HUES64 (cell line): Measurements from ENCODE around the gene IRF8.

Experiments
- H3K27ac ChIP-seq: 2 replicates; pipeline ENCODE4 v1.7.0; 2013; ENCODE audit warnings: low read depth, low read length, inconsistent platforms
- H3K27me3 ChIP-seq: 2 replicates; pipeline ENCODE4 v1.6.1; 2013; ENCODE audit warnings: mild to moderate bottlenecking, low read length; ENCODE audit not compliant: insufficient read depth
- H3K36me3 ChIP-seq: 2 replicates; pipeline ENCODE4 v1.6.1; 2013; ENCODE audit warnings: mild to moderate bottlenecking, low read length; ENCODE audit not compliant: insufficient read depth
- H3K4me1 ChIP-seq: 2 replicates; pipeline ENCODE4 v1.6.1; 2013; ENCODE audit warnings: mild to moderate bottlenecking, low read length, moderate library complexity; ENCODE audit not compliant: insufficient read depth
- H3K4me3 ChIP-seq: 2 replicates; pipeline ENCODE4 v1.5.1; 2013; ENCODE audit warnings: mild to moderate bottlenecking, low read length, moderate library complexity
- H3K9ac ChIP-seq: 2 replicates; pipeline ENCODE4 v1.6.1; 2013; ENCODE audit warnings: mild to moderate bottlenecking, low read depth, low read length
- H3K9me3 ChIP-seq: 2 replicates; pipeline ENCODE4 v1.6.1; 2013; ENCODE audit warnings: low read depth, low read length; ENCODE audit not compliant: insufficient read depth
- WGBS: fragments of 150-250, 120-280 bp; methylation state at CpG from one replicate; pipeline ENCODE4 v1.1.7; 2013; ENCODE audit warnings: missing lambda C conversion rate; 5-methylcytosine and 5-hydroxymethylcytosine counted together

The IRF8 gene

DNA sequence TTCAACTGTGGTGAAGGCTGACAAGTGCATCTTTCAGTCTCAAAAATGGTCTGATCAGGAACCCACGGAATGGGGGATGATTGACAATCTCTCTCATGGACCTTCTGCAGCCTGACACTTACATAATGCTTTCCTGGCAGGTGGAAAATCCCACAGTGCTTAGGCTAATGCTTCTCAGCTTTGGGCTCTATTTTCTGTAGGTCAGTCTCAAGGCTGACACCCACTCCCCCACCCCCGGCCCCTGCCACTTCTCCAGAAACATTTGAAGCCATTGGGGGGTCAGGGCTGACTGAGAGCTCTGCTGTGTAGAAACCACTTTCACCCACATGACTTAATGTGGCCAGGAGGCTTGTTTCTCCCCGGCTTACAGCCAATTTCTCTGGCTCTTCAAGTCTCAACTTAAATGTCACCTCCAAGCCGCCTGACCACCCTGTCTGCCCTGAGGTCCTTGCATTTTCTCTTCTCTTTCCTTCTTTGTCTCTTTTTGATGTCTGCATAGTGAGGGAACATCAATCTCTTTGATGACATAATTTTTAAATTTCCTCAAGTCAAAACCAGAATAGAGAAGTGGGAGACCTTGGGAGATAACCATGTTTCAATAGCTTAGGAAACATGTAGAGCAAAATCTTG is 16.7 kb upstream of the IRF8 start:
- H3K4me1 ChIP-seq: no peaks in the 10 kb centered on the region
- H3K27me3 ChIP-seq: peaks cover 9% of the 10 kb centered on the region
- no peaks in the 10 kb centered on the region for H3K9me3 ChIP-seq
- WGBS: 82% methylated on average over 4 of the region's 4 CpGs
- no peaks in the 10 kb centered on the region for H3K36me3 ChIP-seq
- no peak overlapping the region for H3K4me3 ChIP-seq
- H3K27ac ChIP-seq: no peak overlapping the region
- no peak overlapping the region for H3K9ac ChIP-seq

DNA sequence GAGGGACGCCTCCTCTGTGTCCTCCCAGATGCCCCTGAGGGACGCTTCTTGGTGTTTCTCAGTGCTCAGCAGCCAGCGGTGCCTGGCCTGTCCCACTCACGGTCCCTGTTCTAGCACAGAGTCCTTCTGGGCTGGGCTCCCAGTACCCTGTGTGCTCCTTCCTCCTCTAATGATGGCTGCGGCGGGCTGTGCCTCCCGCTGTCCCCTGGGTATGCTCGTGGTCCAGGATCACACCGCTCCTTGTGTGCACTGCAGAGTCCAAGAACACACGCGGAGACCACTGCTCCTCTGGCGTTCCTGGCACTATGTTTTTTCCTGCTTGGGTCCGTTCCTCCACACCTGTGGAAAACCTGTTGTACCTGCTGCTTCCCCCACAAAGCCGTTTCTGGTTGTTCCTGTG is 15.1 kb upstream of the IRF8 start:
- Histone ChIP-seq H3K9me3 (no peaks in the 10 kb centered on the region), H3K4me1 (no peaks in the 10 kb centered on the region), H3K27ac (no peak overlapping the region), H3K36me3 (no peaks in the 10 kb centered on the region), H3K27me3 (peaks cover 9% of the 10 kb centered on the region), H3K9ac (no peak overlapping the region), H3K4me3 (no peak overlapping the region)
- WGBS: 91% methylated on average over 13 of the region's 14 CpGs

DNA sequence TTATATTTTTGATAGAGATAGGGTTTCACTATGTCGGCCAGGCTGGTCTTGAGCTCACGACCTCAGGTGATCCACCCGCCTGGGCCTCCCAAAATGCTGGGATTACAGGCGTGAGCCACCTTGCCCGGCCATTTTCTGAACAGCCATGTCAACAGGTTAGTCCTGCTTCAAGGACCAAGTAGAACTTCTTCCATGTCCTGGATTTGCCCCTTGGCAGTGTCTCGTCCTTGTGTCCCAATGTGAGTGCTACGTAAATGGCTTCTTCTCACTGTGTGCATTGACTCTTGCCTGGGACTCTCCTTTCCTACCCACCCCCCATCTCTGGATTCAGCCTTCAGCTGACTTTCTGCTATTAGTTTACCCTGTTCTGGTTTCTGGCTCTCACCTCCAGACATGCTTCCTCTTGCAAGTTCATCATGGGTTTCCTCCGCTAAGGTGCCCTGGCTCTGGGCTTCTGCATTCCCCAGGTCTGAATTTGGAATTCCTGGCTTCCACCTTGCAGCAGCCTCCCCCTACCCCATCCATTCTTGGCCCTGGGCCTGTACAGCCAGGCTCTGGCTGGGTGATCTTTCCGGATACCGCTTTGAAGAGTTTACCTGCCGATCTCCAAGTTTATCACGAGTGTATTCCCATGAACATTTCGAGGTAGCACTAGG is 14.0 kb upstream of the IRF8 start:
- Histone ChIP-seq H3K9ac (no peak overlapping the region), H3K9me3 (no peaks in the 10 kb centered on the region), H3K27me3 (peaks cover 9% of the 10 kb centered on the region), H3K4me1 (no peaks in the 10 kb centered on the region), H3K4me3 (no peak overlapping the region), H3K27ac (no peak overlapping the region), H3K36me3 (no peaks in the 10 kb centered on the region)
- WGBS: 94% methylated on average over 13 of the region's 13 CpGs

DNA sequence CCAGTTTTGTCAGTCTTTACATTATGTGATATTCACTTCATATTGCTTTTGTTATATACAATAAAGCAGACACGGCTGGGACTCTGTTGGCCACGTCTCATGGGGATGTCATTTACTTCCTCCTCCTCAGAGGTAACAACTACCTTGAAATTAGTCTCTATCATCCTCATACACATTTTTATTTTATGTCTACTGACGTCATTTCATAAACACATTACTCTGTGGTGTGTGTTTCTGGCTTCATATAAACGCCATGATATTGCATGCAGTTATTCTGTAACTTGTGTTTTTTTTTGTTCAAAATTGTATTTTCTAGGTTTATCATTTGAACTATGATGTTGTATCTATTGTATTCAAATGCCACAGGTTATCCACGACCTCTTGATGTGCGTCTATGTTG is 13.4 kb upstream of the IRF8 start:
- no peaks in the 10 kb centered on the region for H3K4me1 ChIP-seq
- no peak overlapping the region for H3K4me3 ChIP-seq
- WGBS: 93% methylated on average over 6 of the region's 6 CpGs
- H3K9me3 ChIP-seq: no peaks in the 10 kb centered on the region
- H3K27ac ChIP-seq: no peak overlapping the region
- H3K9ac ChIP-seq: no peak overlapping the region
- H3K36me3 ChIP-seq: no peaks in the 10 kb centered on the region
- H3K27me3 ChIP-seq: peaks cover 9% of the 10 kb centered on the region

DNA sequence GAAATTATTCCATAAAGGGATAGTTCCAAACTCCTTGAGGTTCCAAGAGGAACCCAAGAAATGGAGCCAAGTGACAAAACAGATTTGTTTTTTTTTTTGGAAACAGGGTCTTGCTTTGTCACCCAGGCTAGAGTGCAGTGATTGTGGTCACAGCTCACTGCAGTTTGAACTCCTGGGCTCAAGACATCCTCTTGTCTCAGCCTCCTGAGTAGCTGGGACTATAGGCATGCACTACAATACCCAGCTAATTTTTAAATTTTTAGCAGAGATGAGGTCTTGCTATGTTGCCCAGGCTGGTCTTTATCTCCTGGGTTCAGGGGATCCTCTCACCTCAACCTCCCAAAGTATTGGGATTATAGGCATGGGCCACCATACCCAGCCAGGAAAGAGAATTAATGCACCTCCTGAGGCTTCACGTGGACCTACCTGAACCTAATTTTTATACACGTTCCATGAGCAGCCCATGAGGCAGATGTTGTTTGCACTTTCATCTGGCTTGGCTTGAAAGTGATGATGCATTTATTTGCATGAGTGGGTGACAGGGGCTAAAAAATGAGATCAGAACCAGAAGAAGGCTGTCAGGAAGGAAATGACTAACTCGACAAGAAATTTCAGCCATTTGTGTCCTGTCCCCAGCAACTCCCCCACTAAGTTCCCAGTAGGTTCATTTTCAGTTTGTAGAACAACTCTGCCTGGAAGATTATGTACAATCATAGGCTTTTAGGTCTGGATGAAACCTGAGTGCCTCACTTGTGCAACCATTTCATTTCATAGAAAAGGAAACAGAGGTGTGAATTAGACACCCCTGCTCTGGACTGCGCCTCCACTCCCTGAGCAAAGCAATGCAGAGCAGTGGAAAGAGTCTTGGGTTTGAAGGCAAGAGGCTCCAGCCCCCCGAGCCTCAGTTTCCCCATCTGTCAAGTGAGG is 10.3 kb upstream of the IRF8 start:
- 79% methylated on average over 5 of the region's 5 CpGs for WGBS
- Histone ChIP-seq H3K36me3 (no peaks in the 10 kb centered on the region), H3K9ac (no peak overlapping the region)

DNA sequence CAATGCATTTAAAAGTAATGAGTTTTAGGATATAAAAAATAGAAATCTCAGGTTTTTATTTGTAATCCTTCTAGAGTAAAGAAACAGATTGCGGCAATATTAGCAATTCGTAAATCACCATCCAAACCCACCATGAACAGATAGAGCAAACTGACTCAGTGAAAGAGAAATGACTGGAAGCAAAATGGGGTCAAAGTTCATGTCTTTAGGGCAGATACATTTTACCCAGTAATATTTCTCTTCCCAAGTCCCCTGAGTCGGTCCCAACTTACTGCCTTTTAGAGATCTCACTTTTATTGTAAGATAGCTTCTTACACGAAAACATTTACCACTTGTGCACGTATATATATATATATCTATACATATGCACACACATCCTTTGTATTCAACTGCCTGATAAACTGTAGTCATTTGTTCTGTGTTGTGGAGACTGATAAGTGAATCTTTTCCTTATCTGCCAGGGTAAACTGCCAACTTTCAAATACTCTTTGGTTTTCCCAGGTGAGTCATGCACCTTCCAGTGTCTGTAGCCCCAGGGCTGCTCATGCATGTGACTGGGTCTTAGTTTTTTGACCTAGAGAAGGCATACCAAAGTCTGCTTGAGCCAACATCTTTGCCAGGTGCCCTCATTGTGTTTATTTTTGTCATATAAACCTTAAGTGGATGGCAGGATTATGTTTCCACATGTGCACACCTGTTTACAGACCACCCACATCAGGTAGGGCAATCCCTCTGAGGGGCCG is 7.8 kb upstream of the IRF8 start:
- no peak overlapping the region for H3K4me3 ChIP-seq
- peaks cover 8% of the 10 kb centered on the region; the same call in 1 of the 2 replicates for H3K4me1 ChIP-seq
- no peak overlapping the region for H3K27ac ChIP-seq
- no peak overlapping the region for H3K9ac ChIP-seq
- 88% methylated on average over 3 of the region's 6 CpGs for WGBS
- no peaks in the 10 kb centered on the region for H3K9me3 ChIP-seq
- peaks cover 16% of the 10 kb centered on the region for H3K27me3 ChIP-seq
- no peaks in the 10 kb centered on the region for H3K36me3 ChIP-seq

More for the DNA sequence above, 10.3 kb upstream of the IRF8 start:
- H3K9me3 ChIP-seq: no peaks in the 10 kb centered on the region
- H3K27ac ChIP-seq: no peak overlapping the region
- no peak overlapping the region for H3K4me3 ChIP-seq
- peaks cover 8% of the 10 kb centered on the region; the same call in 1 of the 2 replicates for H3K4me1 ChIP-seq
- H3K27me3 ChIP-seq: peaks cover 4% of the 10 kb centered on the region

DNA sequence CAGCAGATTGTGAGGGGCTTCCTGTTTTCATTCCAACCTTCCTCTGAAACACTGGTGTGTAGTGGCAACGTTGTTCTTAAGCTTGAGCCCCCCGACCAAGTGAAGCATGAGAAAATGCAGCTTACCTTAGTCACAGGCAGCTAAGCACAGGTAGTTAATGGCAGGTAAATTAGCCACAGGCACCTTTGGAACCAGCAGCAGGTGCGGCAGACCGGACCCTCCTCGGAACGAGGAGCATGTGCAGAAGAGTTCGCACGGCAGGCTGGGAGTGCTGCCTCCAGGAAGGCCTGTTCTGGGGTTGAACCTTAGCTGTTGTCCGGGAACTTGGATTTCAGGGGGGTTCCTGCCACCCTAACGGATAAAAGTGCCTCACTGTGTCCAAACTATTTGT is 7.2 kb upstream of the IRF8 start:
- whole genome bisulfite sequencing: 89% methylated on average over 10 of the region's 10 CpGs
- H3K27me3 ChIP-seq: peaks cover 22% of the 10 kb centered on the region

DNA sequence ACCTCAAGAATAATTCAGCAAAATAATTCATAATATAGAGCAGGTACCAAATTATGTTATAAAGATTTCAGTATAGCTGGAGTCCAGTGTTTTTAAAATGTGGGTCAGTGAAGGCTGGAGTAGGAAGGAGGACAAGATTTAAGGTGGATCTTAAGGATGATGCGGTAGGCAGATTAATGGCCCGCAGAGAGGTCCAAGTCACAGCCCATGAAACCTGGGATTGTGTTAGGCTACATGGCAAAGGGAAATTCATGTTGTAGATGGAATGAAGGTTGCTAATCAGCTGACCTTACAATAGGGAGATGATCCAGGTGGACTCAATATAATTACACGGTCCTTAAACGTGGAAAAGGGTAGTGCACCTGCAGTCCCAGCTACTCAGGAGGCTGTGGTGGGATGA is 6.2 kb upstream of the IRF8 start:
- no peak overlapping the region for H3K9ac ChIP-seq
- no peak overlapping the region for H3K4me3 ChIP-seq
- no peaks in the 10 kb centered on the region for H3K9me3 ChIP-seq
- peaks cover 8% of the 10 kb centered on the region; the same call in 1 of the 2 replicates for H3K4me1 ChIP-seq
- H3K27me3 ChIP-seq: peaks cover 32% of the 10 kb centered on the region
- WGBS: 88% methylated on average over 4 of the region's 4 CpGs
- H3K36me3 ChIP-seq: no peaks in the 10 kb centered on the region
- H3K27ac ChIP-seq: no peak overlapping the region

More for the DNA sequence above, 7.2 kb upstream of the IRF8 start:
- H3K27ac ChIP-seq: no peak overlapping the region
- H3K4me1 ChIP-seq: peaks cover 8% of the 10 kb centered on the region; the same call in 1 of the 2 replicates
- no peaks in the 10 kb centered on the region for H3K9me3 ChIP-seq
- H3K36me3 ChIP-seq: no peaks in the 10 kb centered on the region
- no peak overlapping the region for H3K9ac ChIP-seq
- no peak overlapping the region for H3K4me3 ChIP-seq

DNA sequence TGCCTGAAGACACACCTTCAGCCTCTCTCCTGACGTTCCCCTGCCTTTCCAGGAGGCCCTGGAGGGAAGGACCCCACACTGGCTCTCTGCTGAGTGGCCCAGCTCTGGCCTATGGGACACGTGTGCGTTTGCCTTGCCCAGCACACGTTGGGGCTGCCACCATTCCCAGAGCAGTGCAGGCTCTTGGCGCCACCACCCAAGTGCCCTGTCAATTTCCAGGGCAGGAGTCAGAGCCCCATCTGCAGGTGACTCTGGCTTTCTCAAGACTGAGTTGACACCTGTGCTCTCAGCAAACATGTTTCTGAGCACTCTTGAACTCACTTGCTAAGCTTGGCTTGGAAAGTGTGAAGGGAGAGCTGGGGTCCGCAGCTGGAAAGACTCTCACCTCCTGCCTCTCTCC is 4.7 kb upstream of the IRF8 start:
- WGBS: 55% methylated on average over 6 of the region's 6 CpGs
- no peak overlapping the region for H3K4me3 ChIP-seq
- H3K4me1 ChIP-seq: peaks cover 11% of the 10 kb centered on the region; the same call in 1 of the 2 replicates

DNA sequence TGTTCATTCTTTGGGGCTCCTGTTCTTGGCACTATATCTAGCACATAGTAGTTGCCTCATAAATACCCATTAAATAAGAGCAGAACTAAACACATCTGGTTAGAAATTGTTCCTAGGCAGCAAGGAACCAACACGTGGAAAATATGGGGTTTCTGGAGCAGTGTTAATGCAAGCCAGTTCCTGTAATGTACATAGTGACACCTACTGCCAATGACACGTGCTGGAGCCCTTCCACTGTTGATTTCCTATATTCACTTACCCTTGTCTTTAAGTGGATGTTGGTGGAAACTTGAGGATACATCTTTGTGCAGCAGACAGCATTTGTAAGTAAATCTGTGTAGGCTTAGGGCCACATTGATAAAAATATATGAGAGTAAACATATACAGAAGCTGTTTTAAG is 1.6 kb upstream of the IRF8 start:
- Histone ChIP-seq H3K4me1 (0 out of 2 replicates have a peak, but pooled peaks cover 8% of the 10 kb centered on the region), H3K9ac (no peak overlapping the region), H3K27me3 (peaks cover 78% of the 10 kb centered on the region), H3K9me3 (no peaks in the 10 kb centered on the region), H3K36me3 (no peaks in the 10 kb centered on the region), H3K27ac (no peak overlapping the region), H3K4me3 (no peak overlapping the region)
- WGBS: 32% methylated on average over 2 of the region's 2 CpGs

More for the DNA sequence above, 4.7 kb upstream of the IRF8 start:
- H3K27ac ChIP-seq: no peak overlapping the region
- peaks cover 47% of the 10 kb centered on the region for H3K27me3 ChIP-seq
- H3K9me3 ChIP-seq: no peaks in the 10 kb centered on the region
- no peak overlapping the region for H3K9ac ChIP-seq
- no peaks in the 10 kb centered on the region for H3K36me3 ChIP-seq
